Stimulated activated CD4-positive, alpha-beta T cell treated with anti-CD3 and anti-CD28 coated beads, Interleukin-4, amount 100 ng/mL, for 48 hours (primary cell): Measurements from ENCODE around the gene PLEKHA6.

Source experiments
- DNase-seq, 2 donors: peaks; one replicate each; pipeline ENCODE4 v3.0.0-alpha.2; 2020; ENCODE audit warnings: low read depth in 2 of 2

Gene PLEKHA6

GRCh38 chr1:204263254-204263910 lies 96.3 kb downstream of the PLEKHA6 start:
- DNase-seq, result no peak

- DNase-seq, result no peak
Measured at GRCh38 chr1:204262506-204263253, 97.0 kb downstream of the PLEKHA6 start.

- no peak for DNase-seq
Measured at GRCh38 chr1:204261746-204262505, 97.8 kb downstream of the PLEKHA6 start.

- no peak for DNase-seq
Measured at GRCh38 chr1:204261266-204261665, 98.5 kb downstream of the PLEKHA6 start.

- no peak for DNase-seq
Measured at GRCh38 chr1:204260601-204261197, 99.0 kb downstream of the PLEKHA6 start.

GRCh38 chr1:204259782-204260181 lies 99.9 kb downstream of the PLEKHA6 start:
- DNase-seq, result no peak

- DNase-seq, result no peak
Measured at GRCh38 chr1:204259196-204259595, 100.5 kb downstream of the PLEKHA6 start.

- DNase-seq, result peak; percentile 12 to 35
Measured at GRCh38 chr1:204258213-204259115, 101.3 kb downstream of the PLEKHA6 start.

GRCh38 chr1:204257446-204257845 lies 102.3 kb downstream of the PLEKHA6 start:
- no peak for DNase-seq

GRCh38 chr1:204256531-204256930 lies 103.2 kb downstream of the PLEKHA6 start:
- DNase-seq, result no peak

GRCh38 chr1:204255966-204256365 lies 103.8 kb downstream of the PLEKHA6 start:
- DNase-seq, result no peak

- DNase-seq, result no peak
Measured at GRCh38 chr1:204255225-204255624, 104.5 kb downstream of the PLEKHA6 start.

- DNase-seq, result no peak
Measured at GRCh38 chr1:204254031-204254661, 105.6 kb downstream of the PLEKHA6 start.

- DNase-seq, result no peak
Measured at GRCh38 chr1:204251926-204252689, 107.6 kb downstream of the PLEKHA6 start.

GRCh38 chr1:204251286-204251685 lies 108.4 kb downstream of the PLEKHA6 start:
- no peak for DNase-seq

GRCh38 chr1:204250428-204251030 lies 109.2 kb downstream of the PLEKHA6 start:
- DNase-seq, result no peak

- DNase-seq, result no peak
Measured at GRCh38 chr1:204249736-204250427, 109.8 kb downstream of the PLEKHA6 start.

GRCh38 chr1:204248954-204249353 lies 110.8 kb downstream of the PLEKHA6 start:
- no peak for DNase-seq

- no peak for DNase-seq
Measured at GRCh38 chr1:204246876-204247275, 112.9 kb downstream of the PLEKHA6 start.
